Measurements from ENCODE around the gene KRT82. TPM values are rescaled to one million over a fixed set of nuclear protein-coding genes. Genes with fewer than 3 reads are reported as not detected.
A peak's percentile ranks its signal among the peaks of the same experiment; 100 is the strongest.

KRT82 gene
- total and polyA plus RNA-seq, 5 donors from 2014 or later = not detected

DNA sequence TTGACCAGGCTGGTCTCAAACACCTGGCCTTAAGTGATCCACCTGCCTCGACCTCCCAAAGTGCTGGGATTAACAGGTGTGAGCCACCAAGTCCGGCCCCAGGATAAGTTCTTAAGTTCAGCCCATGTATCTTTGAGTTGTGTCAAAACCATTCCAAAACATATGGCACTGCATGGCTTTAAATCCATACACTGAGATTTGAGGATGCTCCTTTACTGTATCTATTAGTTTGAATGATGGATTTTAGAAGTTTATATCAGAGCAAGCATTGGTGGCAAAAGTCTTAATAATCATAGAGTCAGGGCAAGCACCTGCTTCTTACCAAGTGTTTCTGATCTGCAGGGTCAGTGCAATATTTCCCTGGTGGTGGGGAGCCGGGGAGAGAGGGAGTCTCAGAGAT lies 39.7 kb upstream of the KRT82 start:
- peaks cover 0 to 10% (median 0%) of the 10 kb centered on the region in 7 donors for H3K9me3 Mint-ChIP-seq
- ATAC-seq (ENCODE audit: low read depth in 2 of 2) = no peak
- no peaks in the 10 kb centered on the region for H3K36me3 ChIP-seq (ENCODE audit: control insufficient read depth, insufficient read depth, low read length)

DNA sequence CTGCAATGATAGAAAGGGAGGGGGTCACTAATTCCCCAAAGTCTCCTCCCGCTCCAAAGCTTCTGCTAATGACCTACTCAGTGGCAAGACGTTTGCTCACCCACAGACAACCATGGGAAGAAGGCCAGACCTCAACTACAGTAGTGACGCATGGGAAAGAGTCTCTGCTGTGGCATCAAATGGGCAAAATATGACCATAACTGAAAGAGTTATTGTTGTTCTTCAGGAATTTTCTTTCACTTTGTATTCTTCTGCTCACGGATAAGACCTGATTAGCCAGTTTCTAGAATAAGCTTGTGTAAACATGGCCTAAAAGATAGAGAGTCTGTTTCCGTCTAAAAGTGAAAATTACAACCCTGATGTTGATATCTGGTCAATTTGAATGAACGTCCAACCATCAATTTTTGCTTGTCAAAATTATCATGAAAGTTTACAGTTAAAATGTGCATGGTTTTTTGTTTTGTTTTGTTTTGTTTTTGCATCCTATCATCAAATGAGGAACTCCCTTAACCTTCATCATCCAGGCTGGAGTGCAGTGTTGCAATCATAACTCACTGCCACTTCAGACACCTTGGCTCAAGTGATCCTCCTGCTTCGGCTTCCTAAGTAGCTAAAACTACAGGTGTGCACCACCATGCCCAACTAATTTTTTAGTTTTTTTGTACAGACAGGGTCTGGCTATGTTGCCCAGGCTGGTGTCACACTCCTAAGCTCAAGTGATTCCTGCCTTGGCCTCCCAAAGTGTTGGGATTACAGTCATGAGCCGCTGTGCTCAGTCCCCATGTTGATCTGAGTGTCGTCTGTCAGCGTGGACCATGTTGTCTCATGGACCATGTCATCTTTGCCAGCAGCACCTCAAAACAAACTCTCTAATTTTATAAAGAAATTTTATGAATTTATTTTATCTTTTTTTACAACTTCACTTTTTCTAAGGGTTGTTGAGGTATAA lies 38.8 kb upstream of the KRT82 start:
- Histone ChIP-seq H3K4me1 (ENCODE audit: control insufficient read depth, insufficient read depth, low read length, poor library complexity, severe bottlenecking) (no peaks in the 10 kb centered on the region), H3K9me3 (ENCODE audit: control insufficient read depth in 2 of 2, low read length in 2 of 2) (no peaks in the 10 kb centered on the region), H3K4me3 (ENCODE audit: low read depth, low read length) (no peak overlapping the region), H3K36me3 (ENCODE audit: control insufficient read depth, insufficient read depth, low read length) (no peaks in the 10 kb centered on the region), H3K27ac (ENCODE audit: insufficient read depth, low read length, poor library complexity, severe bottlenecking) (no peak overlapping the region), H3K27me3 (ENCODE audit: control insufficient read depth, insufficient read depth, low read length) (peaks cover 5% of the 10 kb centered on the region)
- Mint-ChIP-seq H3K4me1 (no peaks in the 10 kb centered on the region), H3K27ac (no peak overlapping the region), H3K27me3 (peaks cover 11% of the 10 kb centered on the region), H3K36me3 (no peaks in the 10 kb centered on the region), H3K9me3 (peaks cover 0 to 9% (median 0%) of the 10 kb centered on the region in 7 donors), H3K4me3 (no peak overlapping the region)
- no peak for ATAC-seq (ENCODE audit: low read depth in 2 of 2)
- no peak for DNase-seq

More for the DNA sequence above, 39.7 kb upstream of the KRT82 start:
- Histone ChIP-seq H3K4me3 (ENCODE audit: low read depth, low read length) (no peak overlapping the region), H3K27ac (ENCODE audit: insufficient read depth, low read length, poor library complexity, severe bottlenecking) (no peak overlapping the region), H3K4me1 (ENCODE audit: control insufficient read depth, insufficient read depth, low read length, poor library complexity, severe bottlenecking) (no peaks in the 10 kb centered on the region), H3K27me3 (ENCODE audit: control insufficient read depth, insufficient read depth, low read length) (peaks cover 5% of the 10 kb centered on the region), H3K9me3 (ENCODE audit: control insufficient read depth in 2 of 2, low read length in 2 of 2) (no peaks in the 10 kb centered on the region)
- no peak overlapping the region for H3K4me3 Mint-ChIP-seq
- H3K4me1 Mint-ChIP-seq = no peaks in the 10 kb centered on the region
- no peaks in the 10 kb centered on the region for H3K36me3 Mint-ChIP-seq
- peak overlapping the region in 1 of 3 donors; percentile 1 for H3K27ac Mint-ChIP-seq
- no peak for DNase-seq
- peaks cover 11% of the 10 kb centered on the region for H3K27me3 Mint-ChIP-seq

DNA sequence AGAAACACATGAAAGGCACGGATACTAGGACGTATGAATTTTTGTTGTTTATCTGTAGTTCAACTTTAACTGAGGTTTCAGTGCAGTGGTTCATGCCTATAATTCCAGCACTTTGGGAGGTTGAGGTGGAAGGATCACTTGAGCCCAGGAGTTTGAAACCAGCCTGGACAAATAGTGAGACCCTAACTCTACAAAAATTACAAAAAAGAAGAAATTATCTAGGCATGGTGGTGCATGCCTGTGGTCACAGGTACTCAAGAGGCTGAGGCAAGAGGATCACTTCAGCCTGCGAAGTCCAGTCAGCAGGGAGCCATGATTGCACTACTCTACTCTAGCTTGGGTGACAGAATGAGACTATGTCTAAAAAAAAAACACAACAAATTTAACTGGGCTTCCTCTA lies 37.8 kb upstream of the KRT82 start:
- DNase-seq (no peak), ATAC-seq (ENCODE audit: low read depth in 2 of 2) (no peak)
- Mint-ChIP-seq H3K27ac (no peak overlapping the region), H3K4me1 (no peaks in the 10 kb centered on the region), H3K27me3 (peaks cover 11% of the 10 kb centered on the region), H3K4me3 (no peak overlapping the region), H3K36me3 (no peaks in the 10 kb centered on the region), H3K9me3 (peaks cover 0 to 8% (median 0%) of the 10 kb centered on the region in 7 donors)
- Histone ChIP-seq H3K4me3 (ENCODE audit: low read depth, low read length) (no peak overlapping the region), H3K4me1 (ENCODE audit: control insufficient read depth, insufficient read depth, low read length, poor library complexity, severe bottlenecking) (no peaks in the 10 kb centered on the region), H3K27me3 (ENCODE audit: control insufficient read depth, insufficient read depth, low read length) (peaks cover 5% of the 10 kb centered on the region), H3K36me3 (ENCODE audit: control insufficient read depth, insufficient read depth, low read length) (no peaks in the 10 kb centered on the region), H3K9me3 (ENCODE audit: control insufficient read depth in 2 of 2, low read length in 2 of 2) (no peaks in the 10 kb centered on the region), H3K27ac (ENCODE audit: insufficient read depth, low read length, poor library complexity, severe bottlenecking) (no peak overlapping the region)

DNA sequence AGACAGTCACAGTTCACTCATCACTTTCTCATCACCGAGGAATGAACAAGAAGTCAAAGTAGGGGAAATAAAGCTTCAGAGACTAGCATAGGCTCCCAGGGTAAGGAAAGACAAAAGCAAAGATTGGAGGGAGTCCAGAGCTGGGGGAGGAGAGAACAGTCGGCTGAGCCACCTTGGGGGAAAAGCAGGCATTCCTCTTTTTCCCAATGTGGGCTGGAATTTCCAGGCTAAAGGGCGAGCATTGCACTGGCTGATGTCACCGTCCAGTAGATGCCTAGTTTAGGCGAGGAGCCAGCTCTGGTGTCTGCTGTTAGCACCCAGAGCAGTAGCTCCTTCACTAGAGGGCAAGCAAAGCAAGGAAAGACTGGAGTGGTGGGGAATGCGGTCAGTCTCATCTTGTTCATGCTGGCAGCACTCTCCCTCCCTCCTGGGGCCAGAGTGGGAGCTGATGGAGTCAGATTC lies 36.5 kb upstream of the KRT82 start:
- DNase-seq (no peak), ATAC-seq (ENCODE audit: low read depth in 2 of 2) (no peak)
- Histone ChIP-seq H3K27ac (ENCODE audit: insufficient read depth, low read length, poor library complexity, severe bottlenecking) (no peak overlapping the region), H3K9me3 (ENCODE audit: control insufficient read depth in 2 of 2, low read length in 2 of 2) (no peaks in the 10 kb centered on the region), H3K4me3 (ENCODE audit: low read depth, low read length) (no peak overlapping the region), H3K27me3 (ENCODE audit: control insufficient read depth, insufficient read depth, low read length) (peaks cover 5% of the 10 kb centered on the region), H3K4me1 (ENCODE audit: control insufficient read depth, insufficient read depth, low read length, poor library complexity, severe bottlenecking) (no peaks in the 10 kb centered on the region), H3K36me3 (ENCODE audit: control insufficient read depth, insufficient read depth, low read length) (no peaks in the 10 kb centered on the region)
- Mint-ChIP-seq H3K4me1 (no peaks in the 10 kb centered on the region), H3K9me3 (peaks cover 0 to 8% (median 0%) of the 10 kb centered on the region in 7 donors), H3K36me3 (no peaks in the 10 kb centered on the region), H3K27me3 (peaks cover 10% of the 10 kb centered on the region), H3K27ac (no peak overlapping the region), H3K4me3 (no peak overlapping the region)

DNA sequence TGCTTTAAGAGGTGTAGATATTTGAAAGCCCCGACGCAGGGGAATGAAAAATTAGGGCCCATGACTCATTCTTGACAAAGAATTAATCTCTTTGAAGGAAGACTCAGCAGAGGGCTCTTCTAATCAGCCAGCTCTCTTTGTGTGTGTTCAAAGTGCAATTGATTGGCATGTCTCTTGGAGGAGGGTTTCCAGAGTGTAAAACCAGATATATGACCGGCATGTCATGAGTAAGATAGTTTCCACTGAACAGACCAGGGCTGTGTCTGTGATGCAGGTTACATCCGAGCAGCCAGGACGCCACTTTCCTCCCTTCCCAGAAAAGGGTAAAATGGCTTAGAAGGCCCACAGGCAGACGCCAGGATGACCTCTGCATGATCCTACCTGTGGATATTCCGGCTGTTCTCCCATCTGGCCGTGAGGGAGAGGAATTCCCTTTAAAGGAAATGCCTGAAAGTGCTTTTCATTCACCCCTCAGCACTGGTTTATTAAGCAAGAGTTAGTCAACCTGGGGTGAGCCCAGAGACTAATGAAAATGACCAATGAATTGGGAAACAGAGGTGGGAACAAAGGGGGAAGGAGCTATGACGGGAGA lies 35.3 kb upstream of the KRT82 start:
- no peaks in the 10 kb centered on the region for H3K36me3 Mint-ChIP-seq
- H3K9me3 ChIP-seq (ENCODE audit: control insufficient read depth in 2 of 2, low read length in 2 of 2) = no peaks in the 10 kb centered on the region
- H3K36me3 ChIP-seq (ENCODE audit: control insufficient read depth, insufficient read depth, low read length) = no peaks in the 10 kb centered on the region
- peaks cover 5% of the 10 kb centered on the region for H3K27me3 ChIP-seq (ENCODE audit: control insufficient read depth, insufficient read depth, low read length)
- H3K4me3 Mint-ChIP-seq = no peak overlapping the region
- peaks cover 6% of the 10 kb centered on the region for H3K27me3 Mint-ChIP-seq
- DNase-seq (no peak), ATAC-seq (ENCODE audit: low read depth in 2 of 2) (no peak)
- no peaks in the 10 kb centered on the region for H3K4me1 ChIP-seq (ENCODE audit: control insufficient read depth, insufficient read depth, low read length, poor library complexity, severe bottlenecking)
- no peak overlapping the region for H3K27ac ChIP-seq (ENCODE audit: insufficient read depth, low read length, poor library complexity, severe bottlenecking)
- peaks cover 0 to 5% (median 0%) of the 10 kb centered on the region in 4 donors for H3K4me1 Mint-ChIP-seq
- no peak overlapping the region for H3K4me3 ChIP-seq (ENCODE audit: low read depth, low read length)
- H3K27ac Mint-ChIP-seq = no peak overlapping the region
- H3K9me3 Mint-ChIP-seq = peaks cover 0 to 8% (median 0%) of the 10 kb centered on the region in 7 donors

DNA sequence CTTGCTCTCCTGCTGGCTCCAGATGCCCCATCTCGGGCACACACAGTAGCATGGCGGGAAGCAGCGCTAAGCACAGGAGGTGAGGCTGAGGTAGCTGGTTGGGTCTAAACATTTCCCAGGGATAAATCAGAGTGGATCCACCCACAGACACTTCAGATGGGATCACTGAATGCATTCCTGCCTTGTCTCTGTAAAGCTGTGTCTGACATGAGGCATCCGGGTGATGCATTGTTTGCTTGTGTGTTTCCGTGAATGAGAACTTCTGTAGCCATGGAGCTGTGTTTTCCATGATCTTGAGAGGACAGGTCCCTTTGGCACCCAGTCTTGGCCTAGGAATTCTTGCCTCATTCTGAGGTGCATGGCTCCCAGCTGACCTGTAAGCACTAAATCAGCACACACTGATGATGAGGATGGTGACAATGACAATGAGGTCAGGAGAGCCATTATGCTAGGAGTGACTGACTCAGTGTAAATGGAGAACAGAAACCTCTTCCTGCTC lies 34.7 kb upstream of the KRT82 start:
- H3K27me3 ChIP-seq (ENCODE audit: control insufficient read depth, insufficient read depth, low read length) = peaks cover 5% of the 10 kb centered on the region
- H3K9me3 Mint-ChIP-seq = peaks cover 0 to 6% (median 0%) of the 10 kb centered on the region in 7 donors
- H3K9me3 ChIP-seq (ENCODE audit: control insufficient read depth in 2 of 2, low read length in 2 of 2) = no peaks in the 10 kb centered on the region
- no peak overlapping the region for H3K4me3 ChIP-seq (ENCODE audit: low read depth, low read length)
- H3K27me3 Mint-ChIP-seq = peaks cover 6% of the 10 kb centered on the region
- H3K4me1 Mint-ChIP-seq = peaks cover 0 to 5% (median 0%) of the 10 kb centered on the region in 4 donors
- H3K27ac ChIP-seq (ENCODE audit: insufficient read depth, low read length, poor library complexity, severe bottlenecking) = no peak overlapping the region
- ATAC-seq (ENCODE audit: low read depth in 2 of 2) = no peak
- H3K27ac Mint-ChIP-seq = no peak overlapping the region
- H3K36me3 Mint-ChIP-seq = no peaks in the 10 kb centered on the region
- no peaks in the 10 kb centered on the region for H3K4me1 ChIP-seq (ENCODE audit: control insufficient read depth, insufficient read depth, low read length, poor library complexity, severe bottlenecking)
- no peak overlapping the region for H3K4me3 Mint-ChIP-seq
- DNase-seq = no peak
- no peaks in the 10 kb centered on the region for H3K36me3 ChIP-seq (ENCODE audit: control insufficient read depth, insufficient read depth, low read length)

DNA sequence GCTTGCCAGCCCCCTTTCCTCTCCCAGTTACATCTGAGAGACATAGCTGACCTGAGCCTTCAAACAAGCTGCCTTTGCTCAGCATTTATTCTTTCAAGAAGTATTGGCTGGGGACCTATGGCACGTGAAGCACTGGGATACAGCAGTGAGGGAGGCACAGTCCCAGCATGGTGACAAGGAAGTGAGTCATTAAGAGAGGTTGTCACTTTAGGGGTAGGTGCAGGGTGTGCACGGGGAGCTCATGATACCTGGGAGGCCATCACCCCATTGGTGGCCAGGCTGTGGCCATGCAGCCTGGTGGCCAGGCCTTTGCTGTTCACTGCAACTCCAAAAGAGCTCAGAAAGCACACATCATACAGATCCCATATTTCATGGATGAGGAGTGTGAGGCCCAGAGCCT lies 33.7 kb upstream of the KRT82 start:
- Histone ChIP-seq H3K27me3 (ENCODE audit: control insufficient read depth, insufficient read depth, low read length) (peaks cover 5% of the 10 kb centered on the region), H3K27ac (ENCODE audit: insufficient read depth, low read length, poor library complexity, severe bottlenecking) (no peak overlapping the region), H3K4me1 (ENCODE audit: control insufficient read depth, insufficient read depth, low read length, poor library complexity, severe bottlenecking) (no peaks in the 10 kb centered on the region), H3K4me3 (ENCODE audit: low read depth, low read length) (no peak overlapping the region), H3K36me3 (ENCODE audit: control insufficient read depth, insufficient read depth, low read length) (no peaks in the 10 kb centered on the region), H3K9me3 (ENCODE audit: control insufficient read depth in 2 of 2, low read length in 2 of 2) (no peaks in the 10 kb centered on the region)
- peaks cover 0 to 5% (median 0%) of the 10 kb centered on the region in 4 donors for H3K4me1 Mint-ChIP-seq
- no peaks in the 10 kb centered on the region for H3K36me3 Mint-ChIP-seq
- no peak overlapping the region for H3K4me3 Mint-ChIP-seq
- H3K27ac Mint-ChIP-seq = no peak overlapping the region
- peaks cover 6% of the 10 kb centered on the region for H3K27me3 Mint-ChIP-seq
- H3K9me3 Mint-ChIP-seq = peaks cover 0 to 2% (median 0%) of the 10 kb centered on the region in 7 donors
- DNase-seq (no peak), ATAC-seq (ENCODE audit: low read depth in 2 of 2) (no peak)
